GM18861 (cell line): ENCODE measurements around the gene ACOX1.

ENCODE experiments used
- ATAC-seq: cut with Tn5 transposase; IDR thresholded peaks from one replicate; pipeline ENCODE4 v1.9.1; 2021; ENCODE audit not compliant: unreplicated experiment

ACOX1 gene

GRCh38 chr17:75893305-75894048, 85.5 kb downstream of the ACOX1 start:
- no peak for ATAC-seq

GRCh38 chr17:75892556-75893224, 86.3 kb downstream of the ACOX1 start:
- no peak for ATAC-seq

- ATAC-seq, result no peak
Observed at GRCh38 chr17:75891605-75892555, 87.1 kb downstream of the ACOX1 start.
